HepG2 (cell line): ENCODE data around the gene STOML2. TPM values are rescaled to one million over a fixed set of nuclear protein-coding genes. Genes with fewer than 3 reads are reported as not detected.

Source experiments
- ATAC-seq: fragments of 200-7000 bp; cut with Tn5 transposase; 3 replicates; pipeline ENCODE4 v1.9.1; 2020; ENCODE audit warnings: mild to moderate bottlenecking, moderate library complexity
- BruUV-seq: library from RNA; stranded (reverse); fragments of 400-500 nt; replicated peaks from 2 replicates; lab custom pipeline; 2021; lab: Mats Ljungman, UMichigan
- CTCF ChIA-PET: fragments of 300-600 bp; formaldehyde crosslinking; extraction: SDS; loops from one replicate; lab custom pipeline; 2021; ENCODE audit warnings: low total read pairs, inconsistent platforms, low intra/inter-chr PET ratio; lab: Yijun Ruan, JAX
- POLR2A ChIA-PET: fragments of 350-600 bp; sonication (Branson Sonifier 250); formaldehyde crosslinking; loops from one replicate; lab custom pipeline; 2020; ENCODE audit warnings: antibody characterized with exemption, inconsistent platforms; lab: Yijun Ruan, JAX
- DNase-seq: peaks from one replicate; pipeline ENCODE4 v3.0.0-alpha.2; 2015; ENCODE audit warnings: low spot score
- FAIRE-seq: peaks from 3 replicates; lab custom pipeline; 2011; peaks lifted over from hg19 to GRCh38; lab: Jason Lieb, UNC
- H2AFZ ChIP-seq: one replicate; pipeline ENCODE4 v1.6.1; 2011; ENCODE audit warnings: low read length, inconsistent platforms
- H3K27ac ChIP-seq: fragments of 300-600 bp; 3 replicates; pipeline ENCODE4 v1.8.0; 2011; ENCODE audit warnings: mixed run types, mild to moderate bottlenecking, mixed read lengths, low read length, inconsistent platforms; ENCODE audit not compliant: insufficient read depth; ENCODE audit errors: extremely low read length
- H3K27me3 ChIP-seq, 2 experiments: fragments of 200-600 bp in 1 of 2; 2 replicates in 1 of 2; 3 replicates in 1 of 2; pipeline versions ENCODE4 v1.6.0 to v1.8.0; 2011; ENCODE audit warnings: low read length in 2 of 2, mild to moderate bottlenecking in 2 of 2, moderate library complexity in 2 of 2, inconsistent platforms in 1 of 2; ENCODE audit not compliant: insufficient read depth in 2 of 2, control insufficient read depth in 1 of 2
- H3K36me3 ChIP-seq, 2 experiments: fragments of 200-600 bp in 1 of 2; replicated peaks in 1 of 2; 2 replicates in 1 of 2; 3 replicates in 1 of 2; pipeline versions ENCODE4 v1.5.1 to v1.8.0; 2011; ENCODE audit warnings: low read length in 2 of 2, inconsistent platforms in 1 of 2; ENCODE audit not compliant: insufficient read depth in 2 of 2, control insufficient read depth in 1 of 2
- H3K4me1 ChIP-seq: 2 replicates; pipeline ENCODE4 v1.5.1; 2012; ENCODE audit warnings: low read length, inconsistent platforms; ENCODE audit not compliant: insufficient read depth
- H3K4me2 ChIP-seq: 2 replicates; pipeline ENCODE4 v1.6.0; 2011; ENCODE audit warnings: low read depth, low read length, inconsistent platforms
- H3K4me3 ChIP-seq, 3 experiments: fragments of 200-600 bp in 1 of 3; sonication (generic), shearing (Covaris generic) in 1 of 3; replicated peaks in 1 of 3; 2 replicates each; pipeline ENCODE4 v1.5.1; 2011 to 2016; ENCODE audit warnings: low read length in 3 of 3, inconsistent platforms in 2 of 3, low read depth in 2 of 3, mild to moderate bottlenecking in 2 of 3, control low read depth in 1 of 3, mixed read lengths in 1 of 3; ENCODE audit not compliant: insufficient read depth in 1 of 3
- H3K79me2 ChIP-seq: one replicate; pipeline ENCODE4 v1.6.1; 2011; ENCODE audit warnings: low read length, inconsistent platforms; ENCODE audit not compliant: insufficient read depth
- H3K9ac ChIP-seq: 2 replicates; pipeline ENCODE4 v1.6.0; 2011; ENCODE audit warnings: mild to moderate bottlenecking, low read depth, low read length, inconsistent platforms; ENCODE audit not compliant: insufficient read depth
- H3K9me3 ChIP-seq: 2 replicates; pipeline ENCODE4 v1.5.1; 2012; ENCODE audit warnings: mild to moderate bottlenecking, low read length
- H4K20me1 ChIP-seq: 2 replicates; pipeline ENCODE4 v1.6.0; 2011; ENCODE audit warnings: inconsistent platforms, mild to moderate bottlenecking, low read length, moderate library complexity; ENCODE audit not compliant: insufficient read depth
- AKAP8 ChIP-seq: sonication (generic); formaldehyde crosslinking; IDR thresholded peaks from 2 replicates; pipeline ENCODE4 v1.5.1; 2020; ENCODE audit warnings: mild to moderate bottlenecking, missing genetic modification reagents
- CREM ChIP-seq, 2 experiments: sonication (generic) in 1 of 2; formaldehyde crosslinking in 1 of 2; IDR thresholded peaks; 2 replicates each; pipeline versions ENCODE4 v1.4.0 to v1.6.1; 2016 to 2020; ENCODE audit warnings: antibody characterized with exemption in 1 of 2, mild to moderate bottlenecking in 1 of 2, missing genetic modification reagents in 1 of 2
- DNMT1 ChIP-seq: sonication (generic); formaldehyde crosslinking; IDR thresholded peaks from 2 replicates; pipeline ENCODE4 v1.5.1; 2020; ENCODE audit warnings: mild to moderate bottlenecking, missing genetic modification reagents
- E2F1 ChIP-seq: sonication (generic); formaldehyde crosslinking; IDR thresholded peaks from 2 replicates; pipeline ENCODE4 v1.5.0; 2020; ENCODE audit warnings: missing genetic modification reagents
- EP300 ChIP-seq, 3 experiments: sonication (generic) in 1 of 3; formaldehyde crosslinking in 1 of 3; IDR thresholded peaks; 2 replicates each; pipeline versions ENCODE4 v1.5.1 to v1.6.1; 2011 to 2020; ENCODE audit warnings: low read depth in 2 of 3, low read length in 2 of 3, borderline replicate concordance in 1 of 3, improper control_type of control experiment in 1 of 3, mild to moderate bottlenecking in 1 of 3, missing genetic modification reagents in 1 of 3, moderate library complexity in 1 of 3
- PATZ1 ChIP-seq: sonication (generic); formaldehyde crosslinking; IDR thresholded peaks from 2 replicates; pipeline ENCODE4 v1.4.0; 2020; ENCODE audit warnings: missing genetic modification reagents
- RARA ChIP-seq: IDR thresholded peaks from 2 replicates; pipeline ENCODE4 v1.6.1; 2016; ENCODE audit warnings: missing genetic modification reagents, missing compliant biosample characterization
- REL ChIP-seq: sonication (generic); formaldehyde crosslinking; conservative IDR thresholded peaks from 2 replicates; pipeline ENCODE4 v1.8.0; 2022; ENCODE audit warnings: mild to moderate bottlenecking, missing genetic modification reagents, moderate library complexity
- ZBTB2 ChIP-seq: sonication (generic); formaldehyde crosslinking; IDR thresholded peaks from 2 replicates; pipeline ENCODE4 v1.8.0; 2022; ENCODE audit warnings: low read depth, missing genetic modification reagents
- ZBTB7B ChIP-seq: sonication (generic); formaldehyde crosslinking; IDR thresholded peaks from 2 replicates; pipeline ENCODE4 v1.4.0; 2020; ENCODE audit warnings: missing genetic modification reagents
- ZFP36 ChIP-seq: fragments of 150-350 bp; IDR thresholded peaks from 2 replicates; pipeline ENCODE4 v1.6.1; 2018; ENCODE audit warnings: borderline replicate concordance, low read length, low read depth; ENCODE audit not compliant: partially characterized antibody
- ZGPAT ChIP-seq: IDR thresholded peaks from 2 replicates; pipeline ENCODE4 v1.6.1; 2016; ENCODE audit warnings: mild to moderate bottlenecking
- ZNF17 ChIP-seq: sonication (generic); formaldehyde crosslinking; IDR thresholded peaks from 2 replicates; pipeline ENCODE4 v1.5.0; 2020; ENCODE audit warnings: mild to moderate bottlenecking, missing genetic modification reagents
- ZNF33B ChIP-seq: sonication (generic); formaldehyde crosslinking; IDR thresholded peaks from 2 replicates; pipeline ENCODE4 v1.5.1; 2020; ENCODE audit warnings: mild to moderate bottlenecking, missing genetic modification reagents
- ZNF557 ChIP-seq: sonication (generic); formaldehyde crosslinking; IDR thresholded peaks from 2 replicates; pipeline ENCODE4 v1.4.0; 2020; ENCODE audit warnings: missing genetic modification reagents
- WGBS: methylation state at CpG from one replicate; pipeline ENCODE4 v1.1.6; 2017; ENCODE audit warnings: low lambda C conversion rate; 5-methylcytosine and 5-hydroxymethylcytosine counted together
- in situ Hi-C: cut with HindIII; loops from 2 replicates; pipeline ENCODE4 v1.10.0; 2017; ENCODE audit warnings: low pct_unique_long_range_greater_than_20kb; ENCODE audit not compliant: extremely low pct_ligation_motif_present
- intact Hi-C: fragments of 100-400 bp; cut with micrococcal nuclease; formaldehyde crosslinking; loops from one replicate; pipeline ENCODE4 v1.10.0; 2022; ENCODE audit not compliant: unreplicated experiment
- polyA plus RNA-seq, 8 experiments: library from polyadenylated mRNA; depleted of rRNA in 3 of 8; stranded (reverse) in 7 of 8; unstranded in 1 of 8; fragments of >200 nt; fragmentation: Illumina TruSeq in 4 of 8; extraction: Trizol in 4 of 8; gene quantifications; 2 replicates each; pipeline versions ENCODE4 v1.2.1 to v1.2.3, GENCODE V29; 2011 to 2016; ENCODE audit warnings: low read depth in 4 of 8, missing spikeins in 1 of 8, mixed read lengths in 1 of 8; ENCODE audit not compliant: insufficient read depth in 1 of 8
- total RNA-seq, 5 experiments: library from RNA; depleted of rRNA; stranded (reverse); fragments of >200 nt; fragmentation: Illumina TruSeq; extraction: Trizol; gene quantifications; 2 replicates each; pipeline ENCODE4 v1.2.3, GENCODE V29; 2016; ENCODE audit warnings: low read depth in 1 of 5

STOML2 gene
- total and polyA plus RNA-seq, 2 of the 13 experiments (the other 11 are each of a cell fraction or from before 2014, with no cell fraction given): 245 to 250 TPM

GRCh38 chr9:35108461-35108860 lies 5.5 kb upstream of the STOML2 start (continued):
- no peak for TF ChIP-seq ZBTB2 (CRISPR knock-in tag)
- no peak for TF ChIP-seq EP300 (IDR thresholded peaks at IDR 0.05; ENCODE audit: low read depth in 2 of 2, low read length in 2 of 2)
- TF ChIP-seq EP300 (CRISPR knock-in tag; IDR thresholded peaks at IDR 0.05; ENCODE audit: borderline replicate concordance): no peak
- TF ChIP-seq AKAP8: no peak

GRCh38 chr9:35107297-35108290 lies 4.7 kb upstream of the STOML2 start:
- DNase-seq (no peak), FAIRE-seq (no peak), ATAC-seq (no peak)
- 82% methylated on average over 5 of the region's 18 CpGs for WGBS
- ChIA-PET CTCF (no interaction called here), POLR2A (no interaction called here)
- H3K27me3 ChIP-seq: no peaks in the 10 kb centered on the region; a peak in 1 of 5 replicates
- BruUV-seq: no TSS peak
- no peaks in the 10 kb centered on the region for H3K9me3 ChIP-seq
- peaks cover 0 to 4% of the 10 kb centered on the region in 2 experiments; a peak in 1 of 5 replicates for H3K36me3 ChIP-seq
- H2AFZ ChIP-seq: no peak overlapping the region
- peaks cover 31% of the 10 kb centered on the region for H3K4me1 ChIP-seq
- H3K27ac ChIP-seq: no peak overlapping the region
- intact Hi-C loops (no loop called here), in situ Hi-C loops (no loop called here)
- H3K4me3 ChIP-seq: no peak overlapping the region
- peaks cover 3% of the 10 kb centered on the region for H3K79me2 ChIP-seq
- no peak overlapping the region for H3K4me2 ChIP-seq
- no peaks in the 10 kb centered on the region for H4K20me1 ChIP-seq
- H3K9ac ChIP-seq: no peak overlapping the region
- no peak for TF ChIP-seq ZFP36
- TF ChIP-seq ZBTB7B (CRISPR knock-in tag): no peak
- no peak for TF ChIP-seq E2F1 (CRISPR knock-in tag)
- TF ChIP-seq ZNF17 (CRISPR knock-in tag): no peak
- no peak for TF ChIP-seq DNMT1 (CRISPR knock-in tag)
- TF ChIP-seq CREM (IDR thresholded peaks at IDR 0.05): no peak
- TF ChIP-seq CREM (CRISPR knock-in tag; IDR thresholded peaks at IDR 0.05): no peak
- TF ChIP-seq RARA (CRISPR knock-in tag): no peak
- TF ChIP-seq ZGPAT (CRISPR knock-in tag): no peak
- no peak for TF ChIP-seq PATZ1 (CRISPR knock-in tag)
- TF ChIP-seq REL (CRISPR knock-in tag): no peak
- no peak for TF ChIP-seq ZNF557 (CRISPR knock-in tag)
- no peak for TF ChIP-seq ZNF33B (CRISPR knock-in tag)
